HuH-7 (cell line): ENCODE results near the gene NAPA.

ENCODE experiments used
- DNase-seq: peaks from one replicate; pipeline ENCODE4 v3.0.0; 2011; ENCODE audit warnings: low spot score

The NAPA gene

GRCh38 chr19:47514869-47515588, at the start of gene NAPA:
NAPA (minus strand) TSS chr19:47515063; CDS start chr19:47514940, 123 bp downstream.
- DNase-seq, result peak; percentile 99

GRCh38 chr19:47564081-47564480, 49.2 kb upstream of the NAPA start:
- DNase-seq, result peak; percentile 67

- DNase-seq, result peak; percentile 42
Observed at GRCh38 chr19:47561440-47562057, 46.7 kb upstream of the NAPA start.

GRCh38 chr19:47560999-47561398, 46.1 kb upstream of the NAPA start:
- no peak for DNase-seq

- DNase-seq, result no peak
Observed at GRCh38 chr19:47550129-47550528, 35.3 kb upstream of the NAPA start.

GRCh38 chr19:47549261-47549862, 34.5 kb upstream of the NAPA start:
- DNase-seq, result no peak

GRCh38 chr19:47547199-47547598, 32.3 kb upstream of the NAPA start:
- no peak for DNase-seq

GRCh38 chr19:47545061-47545948, 30.4 kb upstream of the NAPA start:
- no peak for DNase-seq

GRCh38 chr19:47544476-47544875, 29.6 kb upstream of the NAPA start:
- DNase-seq, result no peak

- DNase-seq, result no peak
Observed at GRCh38 chr19:47544075-47544474, 29.2 kb upstream of the NAPA start.

- no peak for DNase-seq
Observed at GRCh38 chr19:47542030-47542475, 27.2 kb upstream of the NAPA start.

GRCh38 chr19:47541518-47541917, 26.7 kb upstream of the NAPA start:
- no peak for DNase-seq

- DNase-seq, result peak; percentile 75
Observed at GRCh38 chr19:47540748-47541147, 25.9 kb upstream of the NAPA start.

GRCh38 chr19:47539747-47540311, 25.0 kb upstream of the NAPA start:
- DNase-seq, result no peak

GRCh38 chr19:47538812-47539211, 23.9 kb upstream of the NAPA start:
- DNase-seq, result no peak

- no peak for DNase-seq
Observed at GRCh38 chr19:47537493-47537892, 22.6 kb upstream of the NAPA start.

- no peak for DNase-seq
Observed at GRCh38 chr19:47534628-47535027, 19.8 kb upstream of the NAPA start.

GRCh38 chr19:47531640-47532387, 17.0 kb upstream of the NAPA start:
- no peak for DNase-seq

GRCh38 chr19:47529018-47529742, 14.3 kb upstream of the NAPA start:
- no peak for DNase-seq

GRCh38 chr19:47526798-47527197, 11.9 kb upstream of the NAPA start:
- DNase-seq, result no peak

- DNase-seq, result peak; percentile 49
Observed at GRCh38 chr19:47523473-47523872, 8.6 kb upstream of the NAPA start.
